ENCODE measurements around the gene AAK1.

GRCh38 chr2:69556008-69556407, 87.5 kb downstream of the AAK1 start:
- no peak for TF ChIP-seq MXI1 (IDR thresholded peaks at IDR 0.05; ENCODE audit: low read depth, low read length)
- no peak for TF ChIP-seq CTCF (IDR thresholded peaks at IDR 0.05)
- TF ChIP-seq POLR2AphosphoS5 (IDR thresholded peaks at IDR 0.05; ENCODE audit: low read depth, low read length) = no peak
- TF ChIP-seq FOXM1 (IDR thresholded peaks at IDR 0.05; ENCODE audit: low read depth) = no peak
- no peak for TF ChIP-seq MAX (IDR thresholded peaks at IDR 0.05; ENCODE audit: low read depth)
- no peak for TF ChIP-seq PBX3 (IDR thresholded peaks at IDR 0.05)
- TF ChIP-seq REST (IDR thresholded peaks at IDR 0.05; ENCODE audit: low read depth, low read length) = no peak
- TF ChIP-seq EP300 (IDR thresholded peaks at IDR 0.05; ENCODE audit: borderline replicate concordance in 1 of 2, low read depth in 1 of 2, low read length in 1 of 2) = no peak
- TF ChIP-seq SMC3 (IDR thresholded peaks at IDR 0.05; ENCODE audit: low read depth, low read length) = no peak
- no peak for TF ChIP-seq EZH2phosphoT487 (IDR thresholded peaks at IDR 0.05; ENCODE audit: borderline replicate concordance, low read depth)
